HepG2 (cell line): ENCODE results near the gene PLEKHN1. TPM values are rescaled to one million over a fixed set of nuclear protein-coding genes. Genes with fewer than 3 reads are reported as not detected.

ENCODE experiments used
- EED ChIP-seq: sonication (generic); formaldehyde crosslinking; IDR thresholded peaks from 2 replicates; pipeline ENCODE4 v1.5.0; 2020; ENCODE audit warnings: mild to moderate bottlenecking, missing genetic modification reagents
- ETV5 ChIP-seq: IDR thresholded peaks from 2 replicates; pipeline ENCODE4 v1.6.1; 2018; ENCODE audit warnings: missing biosample characterization, missing genetic modification reagents, inconsistent platforms, borderline replicate concordance
- GATAD1 ChIP-seq: IDR thresholded peaks from 2 replicates; pipeline ENCODE4 v1.6.1; 2016; ENCODE audit warnings: missing genetic modification reagents, missing compliant biosample characterization
- HNF1A ChIP-seq, 2 experiments: sonication (generic) in 1 of 2; formaldehyde crosslinking in 1 of 2; IDR thresholded peaks; 2 replicates each; pipeline versions ENCODE4 v1.4.0 to v1.6.1; 2016 to 2020; ENCODE audit warnings: borderline replicate concordance in 1 of 2, low read depth in 1 of 2, mild to moderate bottlenecking in 1 of 2, missing genetic modification reagents in 1 of 2
- HNRNPLL ChIP-seq: fragments of 200-400 bp; formaldehyde crosslinking; IDR thresholded peaks from 2 replicates; pipeline ENCODE4 v1.6.1; 2017; ENCODE audit warnings: mild to moderate bottlenecking, low read depth, low read length; ENCODE audit not compliant: poor library complexity, severe bottlenecking
- KDM2A ChIP-seq: sonication (generic); formaldehyde crosslinking; IDR thresholded peaks from 2 replicates; pipeline ENCODE4 v1.4.0; 2020; ENCODE audit warnings: low read depth, missing genetic modification reagents, borderline replicate concordance
- KDM4B ChIP-seq: sonication (generic); formaldehyde crosslinking; IDR thresholded peaks from 2 replicates; pipeline ENCODE4 v1.4.0; 2020; ENCODE audit warnings: missing genetic modification reagents
- KLF16 ChIP-seq, 2 experiments: sonication (generic) in 1 of 2; formaldehyde crosslinking in 1 of 2; IDR thresholded peaks; 2 replicates each; pipeline versions ENCODE4 v1.6.1 to v1.8.0; 2016 to 2023; ENCODE audit warnings: missing genetic modification reagents in 2 of 2, missing compliant biosample characterization in 1 of 2
- MTA1 ChIP-seq: sonication (generic); formaldehyde crosslinking; IDR thresholded peaks from 2 replicates; pipeline ENCODE4 v1.4.0; 2020; ENCODE audit warnings: missing genetic modification reagents, mild to moderate bottlenecking, borderline replicate concordance
- NRL ChIP-seq: sonication (generic); formaldehyde crosslinking; IDR thresholded peaks from 2 replicates; pipeline ENCODE4 v1.5.0; 2020; ENCODE audit warnings: missing genetic modification reagents, mild to moderate bottlenecking, moderate library complexity, borderline replicate concordance
- PRDM10 ChIP-seq: sonication (generic); formaldehyde crosslinking; IDR thresholded peaks from 2 replicates; pipeline ENCODE4 v1.4.0; 2020; ENCODE audit warnings: low read depth, missing genetic modification reagents
- SRF ChIP-seq: IDR thresholded peaks from 2 replicates; pipeline ENCODE4 v1.6.1; 2011; ENCODE audit warnings: mild to moderate bottlenecking, low read depth, low read length, moderate library complexity
- TBL1XR1 ChIP-seq: fragments of 150-350 bp; IDR thresholded peaks from 2 replicates; pipeline ENCODE4 v1.6.1; 2014; ENCODE audit warnings: borderline replicate concordance, low read length; ENCODE audit not compliant: partially characterized antibody
- TBP ChIP-seq: sonication (generic); formaldehyde crosslinking; IDR thresholded peaks from 2 replicates; pipeline ENCODE4 v1.5.0; 2020; ENCODE audit warnings: missing genetic modification reagents
- ZGPAT ChIP-seq: IDR thresholded peaks from 2 replicates; pipeline ENCODE4 v1.6.1; 2016; ENCODE audit warnings: mild to moderate bottlenecking
- ZNF101 ChIP-seq: sonication (generic); formaldehyde crosslinking; IDR thresholded peaks from 2 replicates; pipeline ENCODE4 v1.4.0; 2020; ENCODE audit warnings: mild to moderate bottlenecking, low read depth, missing genetic modification reagents, borderline replicate concordance
- ZNF143 ChIP-seq: sonication (generic); formaldehyde crosslinking; IDR thresholded peaks from 2 replicates; pipeline ENCODE4 v1.4.0; 2020; ENCODE audit warnings: missing genetic modification reagents
- ZNF263 ChIP-seq: sonication (generic); formaldehyde crosslinking; IDR thresholded peaks from 2 replicates; pipeline ENCODE4 v1.4.0; 2020; ENCODE audit warnings: missing genetic modification reagents
- polyA plus RNA-seq, 8 experiments: library from polyadenylated mRNA; depleted of rRNA in 3 of 8; stranded (reverse) in 7 of 8; unstranded in 1 of 8; fragments of >200 nt; fragmentation: Illumina TruSeq in 4 of 8; extraction: Trizol in 4 of 8; gene quantifications; 2 replicates each; pipeline versions ENCODE4 v1.2.1 to v1.2.3, GENCODE V29; 2011 to 2016; ENCODE audit warnings: low read depth in 4 of 8, missing spikeins in 1 of 8, mixed read lengths in 1 of 8; ENCODE audit not compliant: insufficient read depth in 1 of 8
- total RNA-seq, 5 experiments: library from RNA; depleted of rRNA; stranded (reverse); fragments of >200 nt; fragmentation: Illumina TruSeq; extraction: Trizol; gene quantifications; 2 replicates each; pipeline ENCODE4 v1.2.3, GENCODE V29; 2016; ENCODE audit warnings: low read depth in 1 of 5

PLEKHN1 gene
- total and polyA plus RNA-seq, 2 of the 13 experiments (the other 11 are each of a cell fraction or from before 2014, with no cell fraction given): 0.42 to 0.58 TPM

- TF ChIP-seq PRDM10 (peak; percentile 16; the same call in 1 of the 2 replicates), EED (CRISPR knock-in tag) (0 out of 2 replicates have a peak, but pooled peaks have one; percentile 67), ZGPAT (CRISPR knock-in tag) (peak; percentile 28; the same call in 1 of the 2 replicates), HNRNPLL (peak; percentile 45), ZNF101 (CRISPR knock-in tag) (0 out of 2 replicates have a peak, but pooled peaks have one; percentile 58), TBL1XR1 (no peak), MTA1 (CRISPR knock-in tag) (peak; percentile 47; the same call in 1 of the 2 replicates), ETV5 (CRISPR knock-in tag) (peak; percentile 71; the same call in 1 of the 2 replicates), ZNF143 (CRISPR knock-in tag) (peak; percentile 18; the same call in 1 of the 2 replicates), HNF1A (IDR thresholded peaks at IDR 0.05; ENCODE audit: low read depth) (no peak), HNF1A (CRISPR knock-in tag; IDR thresholded peaks at IDR 0.05; ENCODE audit: borderline replicate concordance) (peak; percentile 24; the same call in 1 of the 2 replicates), KDM2A (CRISPR knock-in tag) (peak; percentile 68), GATAD1 (CRISPR knock-in tag) (peak; percentile 38; the same call in 1 of the 2 replicates), ZNF263 (CRISPR knock-in tag) (peak; percentile 94), SRF (peak; percentile 85), KLF16 (CRISPR knock-in tag; IDR thresholded peaks at IDR 0.05) (0 out of 4 replicates have a peak, but pooled peaks of 1 of the 2 experiments have one; percentile 33), TBP (CRISPR knock-in tag) (no peak), NRL (CRISPR knock-in tag) (0 out of 2 replicates have a peak, but pooled peaks have one; percentile 29), KDM4B (CRISPR knock-in tag) (no peak)
Observed at GRCh38 chr1:1013105-1013921, 47.0 kb downstream of the PLEKHN1 start, which contains the start of gene ISG15 (continued).
